HEK293 (cell line): ENCODE results near the gene HM13.

Experiments
- GFI1B ChIP-seq: fragments of 450-650 bp; formaldehyde crosslinking; IDR thresholded peaks from 2 replicates; pipeline ENCODE4 v1.5.1; 2016; ENCODE audit warnings: missing biosample characterization, missing genetic modification characterization
- GLI2 ChIP-seq: fragments of 450-650 bp; formaldehyde crosslinking; IDR thresholded peaks from 2 replicates; pipeline ENCODE4; 2017; ENCODE audit warnings: missing biosample characterization, missing genetic modification characterization, low read depth, borderline replicate concordance
- GLIS1 ChIP-seq: fragments of 450-650 bp; formaldehyde crosslinking; IDR thresholded peaks from 2 replicates; pipeline ENCODE4 v1.5.1; 2016; ENCODE audit warnings: missing biosample characterization, missing genetic modification characterization
- HOXD13 ChIP-seq: sonication (generic); formaldehyde crosslinking; IDR thresholded peaks from 2 replicates; pipeline ENCODE4 v1.8.0; 2022; ENCODE audit warnings: missing genetic modification reagents, borderline replicate concordance
- KLF16 ChIP-seq: fragments of 450-650 bp; formaldehyde crosslinking; IDR thresholded peaks from 2 replicates; pipeline ENCODE4 v1.5.1; 2017; ENCODE audit warnings: missing biosample characterization, missing genetic modification characterization
- SCRT2 ChIP-seq: fragments of 450-650 bp; formaldehyde crosslinking; IDR thresholded peaks from 2 replicates; pipeline ENCODE4 v1.5.1; 2016; ENCODE audit warnings: missing biosample characterization, missing genetic modification characterization
- ZBTB21 ChIP-seq: fragments of 450-650 bp; formaldehyde crosslinking; IDR thresholded peaks from 2 replicates; pipeline ENCODE4 v1.5.1; 2017; ENCODE audit warnings: missing biosample characterization, missing genetic modification characterization
- ZFP3 ChIP-seq: fragments of 450-650 bp; formaldehyde crosslinking; IDR thresholded peaks from 2 replicates; pipeline ENCODE4 v1.5.1; 2016; ENCODE audit warnings: low read depth, missing biosample characterization, missing genetic modification characterization
- ZFP37 ChIP-seq: fragments of 450-650 bp; formaldehyde crosslinking; IDR thresholded peaks from 2 replicates; pipeline ENCODE4 v1.5.1; 2016; ENCODE audit warnings: missing biosample characterization, missing genetic modification characterization
- ZNF114 ChIP-seq: fragments of 450-650 bp; formaldehyde crosslinking; IDR thresholded peaks from 2 replicates; pipeline ENCODE4 v1.5.0; 2017; ENCODE audit warnings: missing biosample characterization, missing genetic modification characterization
- ZNF140 ChIP-seq: fragments of 450-650 bp; formaldehyde crosslinking; IDR thresholded peaks from 2 replicates; pipeline ENCODE4 v1.5.1; 2016; ENCODE audit warnings: missing biosample characterization, missing genetic modification characterization
- ZNF174 ChIP-seq: fragments of 450-650 bp; formaldehyde crosslinking; IDR thresholded peaks from 2 replicates; pipeline ENCODE4 v1.5.0; 2017; ENCODE audit warnings: missing biosample characterization, mild to moderate bottlenecking, missing genetic modification characterization
- ZNF239 ChIP-seq: fragments of 450-650 bp; formaldehyde crosslinking; IDR thresholded peaks from 2 replicates; pipeline ENCODE4 v1.5.1; 2016; ENCODE audit warnings: missing biosample characterization, missing genetic modification characterization
- ZNF24 ChIP-seq: fragments of 450-650 bp; formaldehyde crosslinking; IDR thresholded peaks from 2 replicates; pipeline ENCODE4 v1.5.1; 2016; ENCODE audit warnings: missing biosample characterization, missing genetic modification characterization
- ZNF274 ChIP-seq, 2 experiments: fragments of 200-500 bp in 1 of 2; fragments of 450-650 bp in 1 of 2; sonication (Bioruptor generic) in 1 of 2; formaldehyde crosslinking in 1 of 2; IDR thresholded peaks; 2 replicates each; pipeline versions ENCODE4 v1.5.1 to v1.6.1; 2014 to 2016; ENCODE audit warnings: borderline replicate concordance in 1 of 2, inconsistent platforms in 1 of 2, low read length in 1 of 2, missing biosample characterization in 1 of 2, missing genetic modification characterization in 1 of 2
- ZNF292 ChIP-seq: fragments of 450-650 bp; formaldehyde crosslinking; IDR thresholded peaks from 2 replicates; pipeline ENCODE4 v1.5.1; 2016; ENCODE audit warnings: low read depth, missing biosample characterization, missing genetic modification characterization, borderline replicate concordance
- ZNF544 ChIP-seq: fragments of 450-650 bp; formaldehyde crosslinking; IDR thresholded peaks from 2 replicates; pipeline ENCODE4 v1.5.0; 2017; ENCODE audit warnings: missing biosample characterization, missing genetic modification characterization
- ZNF560 ChIP-seq: fragments of 450-650 bp; formaldehyde crosslinking; IDR thresholded peaks from 2 replicates; pipeline ENCODE4 v1.5.1; 2017; ENCODE audit warnings: missing biosample characterization, missing genetic modification characterization, borderline replicate concordance
- ZNF571 ChIP-seq: fragments of 450-650 bp; formaldehyde crosslinking; IDR thresholded peaks from 2 replicates; pipeline ENCODE4 v1.5.0; 2017; ENCODE audit warnings: missing biosample characterization, missing genetic modification characterization
- ZNF623 ChIP-seq: fragments of 450-650 bp; formaldehyde crosslinking; IDR thresholded peaks from 2 replicates; pipeline ENCODE4 v1.5.1; 2016; ENCODE audit warnings: missing biosample characterization, missing genetic modification characterization
- ZNF624 ChIP-seq: fragments of 450-650 bp; formaldehyde crosslinking; IDR thresholded peaks from 2 replicates; pipeline ENCODE4 v1.5.1; 2017; ENCODE audit warnings: missing biosample characterization, missing genetic modification characterization
- ZNF626 ChIP-seq: fragments of 450-650 bp; sonication (Bioruptor Pico); formaldehyde crosslinking; IDR thresholded peaks from 2 replicates; pipeline ENCODE4 v1.5.1; 2018; ENCODE audit warnings: missing biosample characterization, missing genetic modification characterization, inconsistent platforms
- ZNF677 ChIP-seq: fragments of 450-650 bp; IDR thresholded peaks from 2 replicates; pipeline ENCODE4 v1.5.0; 2018; ENCODE audit warnings: missing biosample characterization, mild to moderate bottlenecking, missing genetic modification characterization, moderate library complexity
- ZNF747 ChIP-seq: fragments of 450-650 bp; formaldehyde crosslinking; IDR thresholded peaks from 2 replicates; pipeline ENCODE4 v1.5.1; 2016; ENCODE audit warnings: missing biosample characterization, missing genetic modification characterization
- ZNF76 ChIP-seq: fragments of 450-650 bp; formaldehyde crosslinking; IDR thresholded peaks from 2 replicates; pipeline ENCODE4; 2016; ENCODE audit warnings: low read depth, missing biosample characterization, missing genetic modification characterization, borderline replicate concordance
- ZNF768 ChIP-seq: fragments of 450-650 bp; formaldehyde crosslinking; IDR thresholded peaks from 2 replicates; pipeline ENCODE4 v1.5.1; 2018; ENCODE audit warnings: missing biosample characterization, mild to moderate bottlenecking, missing genetic modification characterization
- ZNF785 ChIP-seq: fragments of 450-650 bp; formaldehyde crosslinking; IDR thresholded peaks from 2 replicates; pipeline ENCODE4 v1.5.1; 2016; ENCODE audit warnings: missing biosample characterization, missing genetic modification characterization
- ZNF837 ChIP-seq: fragments of 450-650 bp; formaldehyde crosslinking; IDR thresholded peaks from 2 replicates; pipeline ENCODE4 v1.5.1; 2016; ENCODE audit warnings: missing biosample characterization, missing genetic modification characterization
- TF ChIP-seq, protein P1 (sequence below): fragments of 450-650 bp; formaldehyde crosslinking; IDR thresholded peaks from 2 replicates; pipeline ENCODE4 v1.5.1; 2016; ENCODE audit warnings: missing biosample characterization, missing genetic modification characterization
- TF ChIP-seq, protein P2 (sequence below): fragments of 450-650 bp; formaldehyde crosslinking; IDR thresholded peaks from 2 replicates; pipeline ENCODE4 v1.5.1; 2017; ENCODE audit warnings: missing biosample characterization, missing genetic modification characterization
- TF ChIP-seq, protein P3 (sequence below): fragments of 450-650 bp; formaldehyde crosslinking; IDR thresholded peaks from 2 replicates; pipeline ENCODE4 v1.5.1; 2016; ENCODE audit warnings: missing biosample characterization, missing genetic modification characterization
- TF ChIP-seq, protein P4 (sequence below): fragments of 450-650 bp; formaldehyde crosslinking; IDR thresholded peaks from 2 replicates; pipeline ENCODE4 v1.5.1; 2017; ENCODE audit warnings: missing biosample characterization, missing genetic modification characterization
- TF ChIP-seq, protein P5 (sequence below): fragments of 450-650 bp; formaldehyde crosslinking; IDR thresholded peaks from 2 replicates; pipeline ENCODE4 v1.5.1; 2017; ENCODE audit warnings: missing biosample characterization, missing genetic modification characterization
- TF ChIP-seq, protein P6 (sequence below): fragments of 450-650 bp; formaldehyde crosslinking; optimal IDR thresholded peaks from 2 replicates; pipeline ENCODE3; 2016; ENCODE audit warnings: missing biosample characterization, mild to moderate bottlenecking, missing genetic modification characterization

Gene HM13

DNA sequence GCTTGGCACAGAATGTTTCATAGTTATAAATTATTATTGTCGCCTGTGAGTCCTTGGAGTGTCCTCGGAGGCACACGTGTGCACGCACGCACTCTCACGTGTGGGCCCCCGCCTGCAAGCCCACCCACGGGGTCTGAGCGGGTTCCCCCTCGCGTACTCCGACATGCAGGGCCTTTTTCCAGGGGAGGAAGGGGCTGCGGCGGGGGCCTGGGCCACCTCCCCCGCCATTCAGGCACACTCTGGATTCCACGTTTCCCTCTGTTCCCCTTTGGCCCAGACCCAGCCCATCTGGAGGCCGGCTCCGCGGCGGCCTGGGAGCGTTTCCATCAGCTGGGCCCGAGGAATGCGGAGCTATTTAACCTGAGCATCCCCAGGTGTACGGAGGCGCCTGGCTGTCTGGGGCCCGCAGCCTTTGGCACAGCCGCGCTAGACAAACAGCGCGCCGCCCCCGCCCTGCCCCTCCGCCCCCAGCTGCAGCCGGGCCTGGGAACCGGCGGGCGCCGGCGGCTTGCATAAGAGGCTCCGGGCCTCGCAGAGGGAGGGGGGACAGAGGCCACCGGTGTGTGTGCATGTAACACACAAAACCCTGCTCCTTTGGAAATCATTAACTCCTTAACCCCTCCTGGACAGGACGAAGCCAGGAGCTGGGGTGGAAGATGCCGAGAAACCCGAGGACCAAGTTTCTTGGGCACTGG, 94.2 kb downstream of the HM13 start (continued):
- TF ChIP-seq ZNF624 (tag by site-specific recombination) (no peak), ZNF560 (tag by site-specific recombination) (no peak), ZNF24 (tag by site-specific recombination) (no peak), ZNF785 (tag by site-specific recombination) (no peak), ZNF544 (tag by site-specific recombination) (no peak), GLI2 (no peak), ZNF114 (no peak), GFI1B (tag by site-specific recombination) (no peak), ZNF174 (tag by site-specific recombination) (no peak), ZNF837 (tag by site-specific recombination) (no peak), SCRT2 (tag by site-specific recombination) (no peak), GLIS1 (tag by site-specific recombination) (peak; percentile 80), ZNF571 (no peak), ZNF768 (no peak), ZFP3 (tag by site-specific recombination) (no peak), ZNF140 (tag by site-specific recombination) (no peak), KLF16 (tag by site-specific recombination) (no peak), ZNF76 (no peak), HOXD13 (CRISPR knock-in tag) (no peak), ZNF626 (tag by site-specific recombination) (no peak), ZNF623 (tag by site-specific recombination) (no peak), ZNF239 (tag by site-specific recombination) (no peak), ZNF747 (tag by site-specific recombination) (no peak), ZNF677 (tag by site-specific recombination) (no peak), ZBTB21 (no peak), ZFP37 (tag by site-specific recombination) (no peak), ZNF274 (IDR thresholded peaks at IDR 0.05; ENCODE audit: low read length) (no peak), ZNF274 (tag by site-specific recombination; IDR thresholded peaks at IDR 0.05; ENCODE audit: borderline replicate concordance) (no peak), ZNF292 (tag by site-specific recombination) (no peak)
- TF ChIP-seq, protein P1, sequence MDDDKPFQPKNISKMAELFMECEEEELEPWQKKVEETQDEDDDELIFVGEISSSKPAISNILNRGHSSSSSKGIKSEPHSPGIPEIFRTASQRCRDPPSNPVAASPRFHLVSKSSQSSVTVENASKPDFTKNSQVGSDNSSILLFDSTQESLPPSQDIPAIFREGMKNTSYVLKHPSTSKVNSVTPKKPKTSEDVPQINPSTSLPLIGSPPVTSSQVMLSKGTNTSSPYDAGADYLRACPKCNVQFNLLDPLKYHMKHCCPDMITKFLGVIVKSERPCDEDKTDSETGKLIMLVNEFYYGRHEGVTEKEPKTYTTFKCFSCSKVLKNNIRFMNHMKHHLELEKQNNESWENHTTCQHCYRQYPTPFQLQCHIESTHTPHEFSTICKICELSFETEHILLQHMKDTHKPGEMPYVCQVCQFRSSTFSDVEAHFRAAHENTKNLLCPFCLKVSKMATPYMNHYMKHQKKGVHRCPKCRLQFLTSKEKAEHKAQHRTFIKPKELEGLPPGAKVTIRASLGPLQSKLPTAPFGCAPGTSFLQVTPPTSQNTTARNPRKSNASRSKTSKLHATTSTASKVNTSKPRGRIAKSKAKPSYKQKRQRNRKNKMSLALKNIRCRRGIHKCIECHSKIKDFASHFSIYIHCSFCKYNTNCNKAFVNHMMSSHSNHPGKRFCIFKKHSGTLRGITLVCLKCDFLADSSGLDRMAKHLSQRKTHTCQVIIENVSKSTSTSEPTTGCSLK (tag by site-specific recombination): no peak
- TF ChIP-seq, protein P2, sequence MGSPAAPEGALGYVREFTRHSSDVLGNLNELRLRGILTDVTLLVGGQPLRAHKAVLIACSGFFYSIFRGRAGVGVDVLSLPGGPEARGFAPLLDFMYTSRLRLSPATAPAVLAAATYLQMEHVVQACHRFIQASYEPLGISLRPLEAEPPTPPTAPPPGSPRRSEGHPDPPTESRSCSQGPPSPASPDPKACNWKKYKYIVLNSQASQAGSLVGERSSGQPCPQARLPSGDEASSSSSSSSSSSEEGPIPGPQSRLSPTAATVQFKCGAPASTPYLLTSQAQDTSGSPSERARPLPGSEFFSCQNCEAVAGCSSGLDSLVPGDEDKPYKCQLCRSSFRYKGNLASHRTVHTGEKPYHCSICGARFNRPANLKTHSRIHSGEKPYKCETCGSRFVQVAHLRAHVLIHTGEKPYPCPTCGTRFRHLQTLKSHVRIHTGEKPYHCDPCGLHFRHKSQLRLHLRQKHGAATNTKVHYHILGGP: no peak
- TF ChIP-seq, protein P3, sequence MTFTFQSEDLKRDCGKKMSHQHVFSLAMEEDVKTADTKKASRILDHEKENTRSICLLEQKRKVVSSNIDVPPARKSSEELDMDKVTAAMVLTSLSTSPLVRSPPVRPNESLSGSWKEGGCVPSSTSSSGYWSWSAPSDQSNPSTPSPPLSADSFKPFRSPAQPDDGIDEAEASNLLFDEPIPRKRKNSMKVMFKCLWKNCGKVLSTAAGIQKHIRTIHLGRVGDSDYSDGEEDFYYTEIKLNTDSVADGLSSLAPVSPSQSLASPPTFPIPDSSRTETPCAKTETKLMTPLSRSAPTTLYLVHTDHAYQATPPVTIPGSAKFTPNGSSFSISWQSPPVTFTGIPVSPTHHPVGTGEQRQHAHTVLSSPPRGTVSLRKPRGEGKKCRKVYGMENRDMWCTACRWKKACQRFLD: no peak
- TF ChIP-seq, protein P4, sequence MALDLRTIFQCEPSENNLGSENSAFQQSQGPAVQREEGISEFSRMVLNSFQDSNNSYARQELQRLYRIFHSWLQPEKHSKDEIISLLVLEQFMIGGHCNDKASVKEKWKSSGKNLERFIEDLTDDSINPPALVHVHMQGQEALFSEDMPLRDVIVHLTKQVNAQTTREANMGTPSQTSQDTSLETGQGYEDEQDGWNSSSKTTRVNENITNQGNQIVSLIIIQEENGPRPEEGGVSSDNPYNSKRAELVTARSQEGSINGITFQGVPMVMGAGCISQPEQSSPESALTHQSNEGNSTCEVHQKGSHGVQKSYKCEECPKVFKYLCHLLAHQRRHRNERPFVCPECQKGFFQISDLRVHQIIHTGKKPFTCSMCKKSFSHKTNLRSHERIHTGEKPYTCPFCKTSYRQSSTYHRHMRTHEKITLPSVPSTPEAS: no peak
- TF ChIP-seq, protein P5, sequence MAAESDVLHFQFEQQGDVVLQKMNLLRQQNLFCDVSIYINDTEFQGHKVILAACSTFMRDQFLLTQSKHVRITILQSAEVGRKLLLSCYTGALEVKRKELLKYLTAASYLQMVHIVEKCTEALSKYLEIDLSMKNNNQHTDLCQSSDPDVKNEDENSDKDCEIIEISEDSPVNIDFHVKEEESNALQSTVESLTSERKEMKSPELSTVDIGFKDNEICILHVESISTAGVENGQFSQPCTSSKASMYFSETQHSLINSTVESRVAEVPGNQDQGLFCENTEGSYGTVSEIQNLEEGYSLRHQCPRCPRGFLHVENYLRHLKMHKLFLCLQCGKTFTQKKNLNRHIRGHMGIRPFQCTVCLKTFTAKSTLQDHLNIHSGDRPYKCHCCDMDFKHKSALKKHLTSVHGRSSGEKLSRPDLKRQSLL (tag by site-specific recombination): no peak
- TF ChIP-seq, protein P6, sequence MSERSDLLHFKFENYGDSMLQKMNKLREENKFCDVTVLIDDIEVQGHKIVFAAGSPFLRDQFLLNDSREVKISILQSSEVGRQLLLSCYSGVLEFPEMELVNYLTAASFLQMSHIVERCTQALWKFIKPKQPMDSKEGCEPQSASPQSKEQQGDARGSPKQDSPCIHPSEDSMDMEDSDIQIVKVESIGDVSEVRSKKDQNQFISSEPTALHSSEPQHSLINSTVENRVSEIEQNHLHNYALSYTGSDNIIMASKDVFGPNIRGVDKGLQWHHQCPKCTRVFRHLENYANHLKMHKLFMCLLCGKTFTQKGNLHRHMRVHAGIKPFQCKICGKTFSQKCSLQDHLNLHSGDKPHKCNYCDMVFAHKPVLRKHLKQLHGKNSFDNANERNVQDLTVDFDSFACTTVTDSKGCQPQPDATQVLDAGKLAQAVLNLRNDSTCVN (tag by site-specific recombination): peak; percentile 53
